Superior temporal gyrus (tissue), 1 donor: ENCODE results near the gene CDH16.
"Not testable (repeated sequence)": the region's sequence is repeated elsewhere in the genome, so short reads cannot be mapped to it uniquely, and the experiment has no call there.

Experiments used
- DNase-seq: peaks from one replicate; pipeline ENCODE4 v3.0.0-alpha.2; 2016; ENCODE audit errors: extremely low spot score

CDH16 gene

GRCh38 chr16:66946974-66947301, 28.3 kb upstream of the CDH16 start:
- DNase-seq: no peak

DNA sequence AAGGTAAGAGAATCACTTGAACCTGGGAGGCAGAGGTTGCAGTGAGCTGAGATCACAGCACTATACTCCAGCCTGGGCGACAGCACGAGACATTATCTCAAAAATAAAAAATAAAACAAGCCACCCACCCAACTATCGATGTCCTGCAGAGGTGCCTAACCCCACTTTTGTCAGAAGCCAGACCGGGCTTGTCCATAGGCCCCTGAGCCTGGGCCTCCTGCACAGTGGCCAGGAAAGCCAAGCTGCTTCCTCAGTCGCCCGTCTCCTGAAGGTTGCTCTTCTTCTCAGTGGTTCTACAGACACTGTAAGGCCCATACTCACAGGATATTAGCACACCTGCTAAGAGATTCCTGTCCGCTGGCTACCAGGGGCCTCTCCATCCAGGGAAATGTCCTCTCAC, 27.9 kb upstream of the CDH16 start:
- no peak for DNase-seq

GRCh38 chr16:66945939-66946338, 27.3 kb upstream of the CDH16 start:
- no peak for DNase-seq

DNA sequence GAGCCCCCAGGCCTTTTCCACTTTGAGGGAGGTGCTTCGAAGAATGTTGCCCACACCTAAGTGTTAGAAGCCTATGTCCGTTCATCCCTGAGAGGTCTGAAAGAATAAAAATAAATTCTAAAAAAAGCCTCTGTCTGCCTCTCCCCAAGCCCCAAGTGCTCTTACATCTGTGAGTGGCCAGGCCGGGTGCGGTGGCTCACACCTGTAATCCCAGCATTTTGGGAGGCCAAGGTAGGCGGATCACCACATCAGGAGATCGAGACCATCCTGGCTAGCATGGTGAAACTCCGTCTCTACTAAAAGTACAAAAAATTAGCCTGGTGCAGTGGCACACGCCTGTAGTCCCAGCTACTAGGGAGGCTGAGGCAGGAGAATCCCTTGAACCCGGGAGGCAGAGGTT, 26.3 kb upstream of the CDH16 start:
- DNase-seq: not testable (repeated sequence)

- DNase-seq: no peak
These were observed 25.4 kb upstream of the CDH16 start for GRCh38 chr16:66944054-66944441.

- no peak for DNase-seq
These were observed 24.9 kb upstream of the CDH16 start for GRCh38 chr16:66943426-66944053.

DNA sequence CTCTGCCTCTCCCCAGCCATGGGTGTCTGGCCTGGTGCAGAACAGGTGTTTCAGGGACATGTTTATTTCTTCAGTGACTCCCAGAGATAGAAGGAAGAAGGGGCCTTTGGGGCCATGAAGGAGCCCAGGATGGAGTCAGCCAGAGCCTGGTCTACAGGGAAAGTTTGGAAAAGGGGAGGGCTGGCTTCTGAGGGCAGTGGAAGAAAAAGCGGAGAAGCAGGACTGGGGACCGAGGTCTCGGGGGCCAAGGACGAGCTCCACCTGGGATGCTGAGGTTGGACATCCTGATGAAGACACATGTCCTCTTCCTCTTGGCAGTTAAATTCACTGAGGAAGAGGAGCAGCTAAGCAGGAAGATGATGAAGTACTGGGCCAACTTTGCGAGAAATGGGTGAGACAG, 24.3 kb upstream of the CDH16 start:
- DNase-seq: no peak

DNA sequence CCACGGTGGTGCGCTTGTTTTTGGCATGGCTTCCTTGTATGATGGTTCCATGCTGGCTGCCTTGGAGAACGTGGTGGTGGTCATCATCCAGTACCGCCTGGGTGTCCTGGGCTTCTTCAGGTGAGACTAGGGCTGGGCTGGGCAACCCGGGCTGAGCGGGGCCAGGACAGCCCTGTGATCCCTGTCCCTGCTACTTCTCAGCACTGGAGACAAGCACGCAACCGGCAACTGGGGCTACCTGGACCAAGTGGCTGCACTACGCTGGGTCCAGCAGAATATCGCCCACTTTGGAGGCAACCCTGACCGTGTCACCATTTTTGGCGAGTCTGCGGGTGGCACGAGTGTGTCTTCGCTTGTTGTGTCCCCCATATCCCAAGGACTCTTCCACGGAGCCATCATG, 21.6 kb upstream of the CDH16 start:
- DNase-seq: no peak

- DNase-seq: no peak
These were observed 20.7 kb upstream of the CDH16 start for GRCh38 chr16:66939366-66939765.

DNA sequence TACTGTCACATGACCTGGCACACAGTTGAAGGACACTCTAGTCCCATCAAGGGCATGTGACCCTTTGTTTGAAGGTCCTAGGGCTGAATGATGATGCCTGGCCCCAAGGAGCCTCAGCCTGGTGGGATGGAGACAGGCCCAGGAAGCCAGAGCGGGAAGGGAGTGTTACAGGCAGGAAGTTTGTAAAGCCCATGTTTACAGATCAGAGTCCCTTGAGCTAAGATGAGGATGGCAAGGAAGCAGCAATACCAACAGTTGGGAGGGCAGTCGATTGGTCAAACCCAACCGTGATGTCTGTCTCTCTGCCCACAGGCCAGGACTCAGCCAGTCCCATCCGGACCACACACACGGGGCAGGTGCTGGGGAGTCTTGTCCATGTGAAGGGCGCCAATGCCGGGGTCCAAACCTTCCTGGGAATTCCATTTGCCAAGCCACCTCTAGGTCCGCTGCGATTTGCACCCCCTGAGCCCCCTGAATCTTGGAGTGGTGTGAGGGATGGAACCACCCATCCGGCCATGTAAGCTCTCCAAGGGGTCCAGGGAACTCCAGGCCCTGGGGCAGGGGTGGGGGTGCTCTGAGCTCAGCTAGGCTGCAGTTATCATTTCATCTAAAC, 19.1 kb upstream of the CDH16 start:
- DNase-seq: no peak

DNA sequence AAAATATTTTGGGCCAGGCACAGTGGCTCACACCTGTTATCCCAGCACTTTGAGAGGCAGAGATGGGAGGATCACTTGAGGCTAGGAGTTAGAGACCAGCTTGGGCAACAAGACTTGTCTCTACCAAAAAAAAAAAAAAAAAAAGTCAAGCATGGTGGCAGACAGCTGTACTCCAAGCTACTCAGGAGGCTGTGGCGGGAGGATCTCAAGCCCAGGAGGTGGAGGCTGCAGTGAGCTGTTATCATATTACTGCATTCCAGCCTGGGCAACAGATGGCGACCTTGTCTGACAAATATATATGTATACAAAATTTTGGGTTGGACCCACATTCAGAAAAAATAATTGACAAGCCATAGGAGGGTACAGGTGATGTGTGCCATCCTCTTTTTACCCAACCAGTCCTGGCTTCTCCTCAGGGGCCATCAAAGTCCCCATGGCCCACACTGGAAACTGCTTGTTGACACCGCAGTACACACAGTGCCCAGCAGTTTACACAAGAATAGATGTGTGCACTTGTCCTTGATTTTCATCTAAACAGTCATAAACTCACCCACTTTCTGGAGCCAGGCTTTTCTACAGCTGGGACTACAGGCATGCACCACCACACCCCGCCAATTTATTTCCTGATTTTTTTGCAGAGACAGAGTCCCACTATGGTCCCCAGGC, 18.3 kb upstream of the CDH16 start:
- no peak for DNase-seq

DNA sequence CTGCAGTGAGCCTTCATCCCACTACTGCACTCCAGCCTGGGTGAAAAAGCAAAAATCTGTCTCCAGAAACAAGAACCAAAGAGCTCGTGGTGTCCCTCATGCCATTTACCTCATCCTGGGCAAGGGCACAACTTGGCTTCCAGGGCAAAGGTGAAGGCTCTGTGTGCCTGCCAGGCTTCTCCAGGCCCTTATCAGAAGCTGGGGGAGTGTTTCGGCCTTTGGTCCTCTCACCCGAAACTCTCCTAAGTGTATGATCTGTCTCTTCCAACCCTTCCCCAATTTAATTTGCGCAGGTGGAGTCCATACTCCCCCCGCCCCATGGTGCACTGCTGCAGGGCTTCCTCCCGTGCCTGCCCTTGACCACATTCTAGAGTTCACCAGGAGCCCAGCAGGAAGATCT, 17.8 kb upstream of the CDH16 start:
- DNase-seq: no peak

DNA sequence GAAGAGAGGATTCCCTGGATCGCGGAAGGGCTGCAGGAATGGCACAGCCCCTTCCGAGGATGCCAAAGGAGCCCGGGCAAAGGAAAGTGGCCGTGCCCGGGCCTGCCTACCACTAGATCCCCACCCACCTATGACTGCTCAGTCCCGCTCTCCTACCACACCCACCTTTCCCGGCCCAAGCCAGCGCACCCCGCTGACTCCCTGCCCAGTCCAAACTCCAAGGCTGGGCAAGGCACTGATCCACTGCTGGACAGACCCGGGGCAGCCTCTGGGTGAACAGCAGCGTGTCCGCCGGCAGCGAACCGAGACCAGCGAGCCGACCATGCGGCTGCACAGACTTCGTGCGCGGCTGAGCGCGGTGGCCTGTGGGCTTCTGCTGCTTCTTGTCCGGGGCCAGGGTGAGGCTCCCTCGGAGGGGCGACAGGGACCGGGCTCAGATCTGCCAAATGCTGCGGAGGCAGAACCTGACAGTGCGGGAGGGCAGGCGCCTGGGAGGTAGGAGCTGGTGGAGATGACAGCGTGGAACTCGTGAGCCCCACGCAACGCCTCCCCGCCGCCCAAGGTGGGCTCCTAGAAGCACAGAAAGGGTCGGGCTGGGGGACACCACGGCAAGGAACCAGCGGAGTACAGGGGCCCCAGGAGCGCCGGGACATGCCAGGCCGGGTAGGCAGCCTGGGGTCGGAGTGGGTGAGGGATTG, 16.8 kb upstream of the CDH16 start, which contains the start of gene CES2:
CES2 (plus strand) TSS at position 203 of the 698 bp plus-strand sequence; CDS start at position 323, 120 bp downstream.
- DNase-seq: no peak

DNA sequence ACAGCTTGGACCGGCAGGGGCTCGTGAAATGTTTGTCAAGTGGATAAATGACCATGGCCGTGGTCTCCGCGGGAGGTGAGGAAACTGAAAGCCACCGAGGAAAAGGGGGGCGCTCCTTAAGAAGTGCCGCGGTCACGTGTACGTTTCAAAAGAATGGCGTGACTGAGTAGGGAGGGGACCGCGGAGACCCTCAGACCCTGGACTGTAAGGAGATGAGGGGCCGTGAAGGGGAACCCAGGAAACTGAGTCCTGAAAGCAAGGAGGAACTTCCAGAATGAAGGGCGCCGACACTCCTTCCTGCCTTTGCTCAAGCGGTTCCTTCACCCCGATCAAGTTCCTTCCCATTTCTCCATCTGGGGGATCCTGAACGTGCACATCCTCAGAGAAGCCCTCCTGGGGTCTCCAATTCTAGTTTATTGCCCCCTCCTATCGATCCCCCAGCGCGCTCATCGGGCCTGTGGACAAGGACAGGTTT, 16.2 kb upstream of the CDH16 start:
- DNase-seq: not testable (repeated sequence)

DNA sequence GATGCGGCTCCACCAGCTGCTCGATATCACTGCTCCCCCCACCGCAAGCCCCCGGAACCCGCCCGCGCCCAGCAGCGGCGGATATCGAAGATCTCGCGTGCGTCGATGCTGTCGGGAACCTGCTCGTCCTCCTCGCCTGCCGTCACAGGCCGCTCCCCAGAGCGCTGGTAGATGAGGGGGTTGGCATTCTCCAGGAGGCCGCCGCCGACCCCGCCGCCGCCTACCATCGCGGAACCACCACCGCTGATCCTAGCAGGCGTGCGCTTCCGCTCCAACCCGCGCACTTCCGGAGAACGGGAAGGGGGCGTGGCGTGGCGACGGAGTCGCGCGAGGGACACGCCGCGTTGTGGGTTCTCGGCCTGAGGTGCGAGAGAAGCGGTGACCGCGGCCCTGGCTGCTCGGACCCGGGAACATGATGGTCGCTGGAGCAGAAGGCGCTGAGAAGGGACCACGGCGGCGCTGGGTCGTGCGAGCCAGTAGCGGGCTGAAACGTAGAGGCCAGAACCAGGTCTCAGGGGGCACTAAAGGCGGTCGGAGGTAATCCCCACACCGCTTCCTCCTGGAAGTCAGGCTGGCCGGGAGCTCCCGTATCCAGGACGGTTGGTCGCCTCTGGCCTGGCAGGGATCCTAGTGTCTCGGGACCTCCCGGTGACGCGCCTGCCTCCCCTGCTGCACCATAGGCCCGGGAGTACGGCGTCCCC, 15.6 kb upstream of the CDH16 start, which contains the start of gene CIAO2B:
CIAO2B (minus strand) TSS at position 265 of the 701 bp plus-strand sequence; CDS start at position 227, 38 bp downstream.
- DNase-seq: peak; percentile 94

DNA sequence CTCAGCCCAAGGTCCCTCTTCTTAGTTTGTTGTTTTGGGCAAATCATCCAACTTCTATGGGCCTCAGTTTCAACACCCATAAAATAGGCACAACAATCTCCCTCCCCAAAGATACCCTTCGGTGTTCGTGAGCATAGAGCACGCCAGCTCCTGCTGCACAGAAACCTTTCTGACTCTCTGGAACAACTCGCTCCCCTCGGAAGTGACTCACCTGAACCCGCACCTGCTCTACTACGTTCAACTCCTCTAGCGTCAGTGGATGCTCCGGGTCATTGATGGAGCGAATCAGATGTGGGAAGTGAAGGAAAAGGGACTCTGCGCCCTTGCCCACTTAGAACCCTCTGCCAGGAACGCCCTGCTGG, 15.1 kb upstream of the CDH16 start:
- DNase-seq: no peak

DNA sequence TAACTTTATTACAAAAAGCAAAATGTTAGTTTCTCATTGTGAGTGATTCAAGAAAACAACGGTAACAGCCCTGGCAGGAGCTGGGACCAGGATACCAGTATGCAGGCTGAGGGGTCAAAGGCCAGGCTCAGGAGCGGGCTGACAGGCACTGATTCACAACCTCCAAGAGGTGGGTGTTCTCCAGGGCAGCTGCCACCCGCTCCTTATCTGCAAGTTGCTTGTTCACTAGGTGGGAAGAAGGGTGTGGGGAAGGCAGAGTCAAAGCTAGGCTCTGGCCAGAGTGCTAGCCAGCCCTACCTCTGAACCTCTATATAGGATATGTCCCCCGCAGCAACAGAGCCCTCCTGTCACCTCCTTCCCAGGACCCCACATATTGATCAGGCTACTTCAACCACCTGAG, 13.4 kb upstream of the CDH16 start:
- DNase-seq: no peak

DNA sequence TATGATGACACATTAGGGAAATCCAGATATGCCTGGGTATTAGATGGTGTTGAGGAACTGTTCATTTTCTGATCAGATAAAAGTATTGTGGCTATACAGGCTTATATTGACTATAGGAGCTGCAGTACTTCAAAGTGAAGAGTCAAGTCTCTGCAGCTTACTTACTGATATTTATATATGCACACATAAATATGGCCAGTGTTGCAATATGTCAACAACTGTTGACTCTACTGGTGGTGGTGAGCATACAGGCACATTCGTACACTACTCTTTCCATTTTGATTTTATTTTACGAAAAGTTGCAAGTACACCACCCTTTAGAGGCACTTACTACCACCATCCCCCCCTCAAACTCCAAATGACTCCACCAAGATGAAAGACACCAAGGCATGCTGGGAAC, 13.0 kb upstream of the CDH16 start:
- no peak for DNase-seq

- no peak for DNase-seq
These were observed 11.5 kb upstream of the CDH16 start for GRCh38 chr16:66930189-66930588.

GRCh38 chr16:66928702-66929388, 10.2 kb upstream of the CDH16 start:
- DNase-seq: no peak

- no peak for DNase-seq
These were observed 9.4 kb upstream of the CDH16 start for GRCh38 chr16:66927918-66928649.
